ENCODE results near the gene LRRC14B.

GRCh38 chr5:161803-162110 lies 29.5 kb upstream of the LRRC14B start:
- TF ChIP-seq CTCF (IDR thresholded peaks at IDR 0.05) (no peak), POLR2AphosphoS5 (IDR thresholded peaks at IDR 0.05; ENCODE audit: low read depth, low read length) (no peak), TCF7L2 (IDR thresholded peaks at IDR 0.05; ENCODE audit: low read depth, low read length) (no peak), SIN3A (IDR thresholded peaks at IDR 0.05; ENCODE audit: borderline replicate concordance, insufficient read depth, low read depth, low read length) (no peak)
